Measurements from ENCODE around the gene SPSB4. TPM values are rescaled to one million over a fixed set of nuclear protein-coding genes. Genes with fewer than 3 reads are reported as not detected.

SPSB4 gene
- total and polyA plus RNA-seq, 9 of the 15 experiments (the other 6 are each of a cell fraction or from before 2014, with no cell fraction given): not detected

DNA sequence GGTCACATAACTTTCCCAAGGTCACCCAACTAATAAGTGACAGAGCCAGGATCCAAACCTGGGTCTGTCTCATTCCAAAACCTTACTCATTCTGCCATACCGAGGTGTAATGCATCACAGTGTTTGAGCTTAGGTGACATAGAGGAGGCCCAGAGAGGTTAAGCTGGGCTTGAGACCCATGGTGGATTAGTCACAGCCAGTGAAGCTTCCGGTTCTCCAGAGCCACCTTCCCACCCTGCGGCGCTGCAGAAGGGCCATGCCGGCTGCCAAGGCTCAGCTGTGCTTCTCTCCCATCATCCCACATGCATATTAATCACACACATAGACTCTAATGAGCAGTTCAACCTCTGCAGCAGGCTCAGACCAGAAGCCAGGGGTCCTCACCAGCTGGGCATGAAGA, 42.2 kb downstream of the SPSB4 start:
- WGBS (ENCODE audit: insufficient coverage, low coverage, missing lambda C conversion rate): 0% methylated on average over 5 of the region's 5 CpGs
- no peak for DNase-seq (ENCODE audit: extremely low read depth in 1 of 4, low spot score in 3 of 4)
- no TSS peak for BruUV-seq (replicated peaks)

More for the DNA sequence above, 42.2 kb downstream of the SPSB4 start:
- no peak overlapping the region for H3K4me3 ChIP-seq
- ATAC-seq (no peak), FAIRE-seq (no peak)
- peaks cover 5% of the 10 kb centered on the region; the same call in 1 of the 2 replicates for H4K20me1 ChIP-seq (replicated peaks; ENCODE audit: control insufficient read depth, insufficient read depth, low read length)
- H3K27ac ChIP-seq (ENCODE audit: extremely low read depth, low read depth, low read length): no peak overlapping the region
- in situ Hi-C loops (cut with MboI) (no loop called here), intact Hi-C loops (cut with micrococcal nuclease) (no loop called here)
- H3K9me1 ChIP-seq (ENCODE audit: control insufficient read depth, insufficient read depth, low read length): no peaks in the 10 kb centered on the region
- no peaks in the 10 kb centered on the region for H3K9me3 ChIP-seq (replicated peaks; ENCODE audit: control insufficient read depth, insufficient read depth, low read depth, low read length)
- H3K36me3 ChIP-seq (ENCODE audit: control insufficient read depth, insufficient read depth, low read length): no peaks in the 10 kb centered on the region
- no peak overlapping the region for H3K9ac ChIP-seq (ENCODE audit: insufficient read depth in 1 of 2, low read depth in 2 of 2, low read length in 2 of 2)
- TF ChIP-seq POLR2A (conservative IDR thresholded peaks at IDR 0.05) (no peak), NR3C1 (CRISPR knock-in tag; IDR thresholded peaks at IDR 0.05) (no peak), ZNF184 (CRISPR knock-in tag; IDR thresholded peaks at IDR 0.05) (no peak), CAMTA2 (CRISPR knock-in tag; conservative IDR thresholded peaks at IDR 0.05) (no peak), SREBF1 (IDR thresholded peaks at IDR 0.05; ENCODE audit: borderline replicate concordance, low read depth, low read length) (no peak), SMAD1 (IDR thresholded peaks at IDR 0.05; ENCODE audit: low read depth, low read length, partially characterized antibody) (no peak), TAL1 (IDR thresholded peaks at IDR 0.05) (no peak), ZNF507 (tag; conservative IDR thresholded peaks at IDR 0.05) (no peak), NFIX (CRISPR knock-in tag; IDR thresholded peaks at IDR 0.05; ENCODE audit: low read depth) (no peak)
- TF ChIP-seq, protein P1, sequence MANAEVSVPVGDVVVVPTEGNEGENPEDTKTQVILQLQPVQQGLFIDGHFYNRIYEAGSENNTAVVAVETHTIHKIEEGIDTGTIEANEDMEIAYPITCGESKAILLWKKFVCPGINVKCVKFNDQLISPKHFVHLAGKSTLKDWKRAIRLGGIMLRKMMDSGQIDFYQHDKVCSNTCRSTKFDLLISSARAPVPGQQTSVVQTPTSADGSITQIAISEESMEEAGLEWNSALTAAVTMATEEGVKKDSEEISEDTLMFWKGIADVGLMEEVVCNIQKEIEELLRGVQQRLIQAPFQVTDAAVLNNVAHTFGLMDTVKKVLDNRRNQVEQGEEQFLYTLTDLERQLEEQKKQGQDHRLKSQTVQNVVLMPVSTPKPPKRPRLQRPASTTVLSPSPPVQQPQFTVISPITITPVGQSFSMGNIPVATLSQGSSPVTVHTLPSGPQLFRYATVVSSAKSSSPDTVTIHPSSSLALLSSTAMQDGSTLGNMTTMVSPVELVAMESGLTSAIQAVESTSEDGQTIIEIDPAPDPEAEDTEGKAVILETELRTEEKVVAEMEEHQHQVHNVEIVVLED (CRISPR knock-in tag; IDR thresholded peaks at IDR 0.05): no peak
- TF ChIP-seq, protein P2, sequence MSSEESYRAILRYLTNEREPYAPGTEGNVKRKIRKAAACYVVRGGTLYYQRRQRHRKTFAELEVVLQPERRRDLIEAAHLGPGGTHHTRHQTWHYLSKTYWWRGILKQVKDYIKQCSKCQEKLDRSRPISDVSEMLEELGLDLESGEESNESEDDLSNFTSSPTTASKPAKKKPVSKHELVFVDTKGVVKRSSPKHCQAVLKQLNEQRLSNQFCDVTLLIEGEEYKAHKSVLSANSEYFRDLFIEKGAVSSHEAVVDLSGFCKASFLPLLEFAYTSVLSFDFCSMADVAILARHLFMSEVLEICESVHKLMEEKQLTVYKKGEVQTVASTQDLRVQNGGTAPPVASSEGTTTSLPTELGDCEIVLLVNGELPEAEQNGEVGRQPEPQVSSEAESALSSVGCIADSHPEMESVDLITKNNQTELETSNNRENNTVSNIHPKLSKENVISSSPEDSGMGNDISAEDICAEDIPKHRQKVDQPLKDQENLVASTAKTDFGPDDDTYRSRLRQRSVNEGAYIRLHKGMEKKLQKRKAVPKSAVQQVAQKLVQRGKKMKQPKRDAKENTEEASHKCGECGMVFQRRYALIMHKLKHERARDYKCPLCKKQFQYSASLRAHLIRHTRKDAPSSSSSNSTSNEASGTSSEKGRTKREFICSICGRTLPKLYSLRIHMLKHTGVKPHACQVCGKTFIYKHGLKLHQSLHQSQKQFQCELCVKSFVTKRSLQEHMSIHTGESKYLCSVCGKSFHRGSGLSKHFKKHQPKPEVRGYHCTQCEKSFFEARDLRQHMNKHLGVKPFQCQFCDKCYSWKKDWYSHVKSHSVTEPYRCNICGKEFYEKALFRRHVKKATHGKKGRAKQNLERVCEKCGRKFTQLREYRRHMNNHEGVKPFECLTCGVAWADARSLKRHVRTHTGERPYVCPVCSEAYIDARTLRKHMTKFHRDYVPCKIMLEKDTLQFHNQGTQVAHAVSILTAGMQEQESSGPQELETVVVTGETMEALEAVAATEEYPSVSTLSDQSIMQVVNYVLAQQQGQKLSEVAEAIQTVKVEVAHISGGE (CRISPR knock-in tag; IDR thresholded peaks at IDR 0.05): no peak
- H2AFZ ChIP-seq (ENCODE audit: low read depth, low read length): no peak overlapping the region
- no peak overlapping the region for H3K4me2 ChIP-seq (ENCODE audit: insufficient read depth, low read length)
- no peaks in the 10 kb centered on the region; a peak in 1 of 5 replicates for H3K4me1 ChIP-seq (replicated peaks in 1 of 2; ENCODE audit: control insufficient read depth in 2 of 2, insufficient read depth in 2 of 2, low read length in 2 of 2)
- CTCF ChIA-PET (ENCODE audit: low intra/inter-chr PET ratio): interaction anchor here (0.6 kb wide), 1 partner anchor 9 kb away, joined by 3 read pairs; no protein-coding TSS in a partner anchor
- H3K79me2 ChIP-seq (ENCODE audit: control insufficient read depth, insufficient read depth, low read length): no peaks in the 10 kb centered on the region
- POLR2A ChIA-PET: interaction anchor here (1.0 to 1.3 kb wide), 2 partner anchors 10 kb away, joined by 3 to 4 read pairs; no protein-coding TSS in a partner anchor
- peaks cover 7 to 41% of the 10 kb centered on the region in 2 experiments; a peak in 3 of 5 replicates for H3K27me3 ChIP-seq (ENCODE audit: control insufficient read depth in 2 of 2, insufficient read depth in 2 of 2, low read length in 2 of 2)
